GM10266 (cell line): ENCODE measurements around the gene RGS6.
A peak's percentile ranks its signal among the peaks of the same experiment; 100 is the strongest.
"Not testable (repeated sequence)": the region's sequence is repeated elsewhere in the genome, so short reads cannot be mapped to it uniquely, and the experiment has no call there.

ENCODE experiments used
- DNase-seq: peaks from one replicate; pipeline ENCODE4 v3.0.0; 2012; ENCODE audit errors: extremely low spot score
- CTCF ChIP-seq: IDR thresholded peaks from 2 replicates; pipeline ENCODE4 v1.5.1; 2012; ENCODE audit warnings: mild to moderate bottlenecking, low read depth; ENCODE audit not compliant: control insufficient read depth, insufficient read depth; ENCODE audit errors: missing control alignments

Gene RGS6

GRCh38 chr14:71932229-71932981, at the start of gene RGS6:
Gene RGS6, plus strand, starts transcription at chr14:71932429.
- peak; percentile 75 for TF ChIP-seq CTCF
- DNase-seq, result peak; percentile 71

DNA sequence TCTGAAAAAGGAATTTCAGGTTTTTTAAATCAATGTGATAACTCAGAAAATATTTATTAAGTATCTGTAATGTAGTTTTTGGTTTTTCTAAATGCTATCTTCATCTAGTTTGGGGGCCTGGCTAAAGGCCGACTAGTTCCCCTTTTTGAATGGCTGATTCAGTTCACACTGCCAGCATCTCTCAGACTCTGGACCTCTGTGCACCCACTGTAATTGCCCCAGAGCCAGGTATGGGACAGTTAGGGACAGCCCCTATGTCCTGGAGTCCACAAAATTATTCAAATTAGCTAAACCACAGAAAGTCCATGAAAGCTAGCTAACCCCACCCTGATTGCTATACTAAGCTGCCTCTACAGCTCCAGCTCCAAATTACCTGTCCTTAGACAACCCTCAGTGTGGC, 49.1 kb upstream of the RGS6 start:
- no peak for TF ChIP-seq CTCF
- no peak for DNase-seq

- no peak for TF ChIP-seq CTCF
- no peak for DNase-seq
Observed at GRCh38 chr14:71885301-71885700, 46.9 kb upstream of the RGS6 start.

DNA sequence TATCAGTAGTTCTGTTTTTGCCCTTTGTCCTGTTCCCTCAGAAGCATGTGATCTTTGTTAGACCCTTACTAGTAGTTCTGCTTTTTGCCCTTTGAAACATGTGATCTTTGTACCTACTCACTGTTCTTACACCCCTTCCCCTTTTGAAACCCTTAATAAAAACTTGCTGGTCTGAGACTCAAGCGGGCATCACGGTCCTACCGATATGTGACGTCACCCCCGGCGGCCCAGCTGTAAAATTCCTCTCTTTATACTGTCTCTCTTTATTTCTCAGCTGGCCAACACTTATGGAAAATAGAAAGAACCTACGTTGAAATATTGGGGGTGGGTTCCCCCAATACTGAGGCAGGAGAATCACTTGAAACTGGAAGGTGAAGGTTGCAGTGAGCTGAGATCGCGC, 44.4 kb upstream of the RGS6 start:
- DNase-seq, result not testable (repeated sequence)

- no peak for DNase-seq
- no peak for TF ChIP-seq CTCF
Observed at GRCh38 chr14:71890541-71890940, 41.7 kb upstream of the RGS6 start.

GRCh38 chr14:71891185-71891584, 41.0 kb upstream of the RGS6 start:
- no peak for TF ChIP-seq CTCF
- no peak for DNase-seq

GRCh38 chr14:71891970-71892369, 40.3 kb upstream of the RGS6 start:
- TF ChIP-seq CTCF, result no peak
- no peak for DNase-seq

GRCh38 chr14:71905031-71905430, 27.2 kb upstream of the RGS6 start:
- no peak for DNase-seq
- no peak for TF ChIP-seq CTCF
